DMS153 (cell line): ENCODE results near the gene AADACL3.
"Not testable (repeated sequence)": the region's sequence is repeated elsewhere in the genome, so short reads cannot be mapped to it uniquely, and the experiment has no call there.

ENCODE experiments used
- DNase-seq: peaks from one replicate; lab custom pipeline; 2025; lab: John Stamatoyannopoulos, UW

The AADACL3 gene, protein sequence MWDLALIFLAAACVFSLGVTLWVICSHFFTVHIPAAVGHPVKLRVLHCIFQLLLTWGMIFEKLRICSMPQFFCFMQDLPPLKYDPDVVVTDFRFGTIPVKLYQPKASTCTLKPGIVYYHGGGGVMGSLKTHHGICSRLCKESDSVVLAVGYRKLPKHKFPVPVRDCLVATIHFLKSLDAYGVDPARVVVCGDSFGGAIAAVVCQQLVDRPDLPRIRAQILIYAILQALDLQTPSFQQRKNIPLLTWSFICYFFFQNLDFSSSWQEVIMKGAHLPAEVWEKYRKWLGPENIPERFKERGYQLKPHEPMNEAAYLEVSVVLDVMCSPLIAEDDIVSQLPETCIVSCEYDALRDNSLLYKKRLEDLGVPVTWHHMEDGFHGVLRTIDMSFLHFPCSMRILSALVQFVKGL

GRCh38 chr1:12715896-12716437 is at the start of gene AADACL3:
Gene AADACL3 (plus strand): TSS chr1:12716110. CDS start chr1:12716177, 67 bp downstream.
- DNase-seq: no peak

DNA sequence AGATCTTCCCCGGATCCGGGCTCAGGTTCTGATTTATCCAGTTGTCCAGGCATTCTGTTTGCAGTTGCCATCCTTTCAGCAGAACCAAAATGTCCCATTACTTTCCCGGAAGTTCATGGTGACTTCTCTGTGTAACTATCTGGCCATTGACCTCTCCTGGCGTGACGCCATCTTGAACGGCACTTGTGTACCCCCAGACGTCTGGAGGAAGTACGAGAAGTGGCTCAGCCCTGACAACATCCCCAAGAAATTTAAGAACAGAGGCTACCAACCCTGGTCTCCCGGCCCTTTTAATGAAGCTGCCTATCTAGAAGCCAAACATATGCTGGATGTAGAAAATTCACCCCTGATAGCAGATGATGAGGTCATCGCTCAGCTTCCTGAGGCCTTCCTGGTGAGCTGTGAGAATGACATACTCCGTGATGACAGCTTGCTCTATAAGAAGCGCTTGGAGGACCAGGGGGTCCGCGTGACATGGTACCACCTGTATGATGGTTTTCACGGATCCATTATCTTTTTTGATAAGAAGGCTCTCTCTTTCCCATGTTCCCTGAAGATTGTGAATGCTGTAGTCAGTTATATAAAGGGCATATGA is 49.7 kb upstream of the AADACL3 start:
- no peak for DNase-seq

- no peak for DNase-seq
Measured at GRCh38 chr1:12669529-12670068, 46.3 kb upstream of the AADACL3 start.

- no peak for DNase-seq
Measured at GRCh38 chr1:12674358-12674757, 41.6 kb upstream of the AADACL3 start.

- DNase-seq: not testable (repeated sequence)
Measured at GRCh38 chr1:12676122-12676521, 39.8 kb upstream of the AADACL3 start.

GRCh38 chr1:12677565-12677964 is 38.3 kb upstream of the AADACL3 start:
- DNase-seq: no peak

DNA sequence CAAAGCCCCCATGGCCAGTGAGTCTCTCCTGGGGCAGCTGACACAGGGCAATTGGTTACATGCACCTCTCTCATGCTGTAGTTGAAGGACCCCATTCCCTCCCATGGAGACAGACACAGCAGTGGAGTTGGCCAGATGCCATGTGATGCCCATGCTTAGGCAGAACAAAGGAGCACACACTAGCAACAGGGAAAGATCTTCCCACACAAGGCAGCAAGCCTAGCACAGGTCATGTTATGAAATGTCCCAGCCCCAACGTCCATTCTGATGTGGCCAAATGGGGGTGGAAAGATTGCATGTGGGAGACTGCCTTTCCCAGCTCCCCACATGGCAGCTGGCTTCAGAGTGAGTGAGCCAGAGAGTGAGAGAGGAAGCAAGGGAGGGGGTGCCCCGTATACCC is 37.6 kb upstream of the AADACL3 start:
- DNase-seq: no peak

GRCh38 chr1:12678820-12679219 is 37.1 kb upstream of the AADACL3 start:
- DNase-seq: no peak

DNA sequence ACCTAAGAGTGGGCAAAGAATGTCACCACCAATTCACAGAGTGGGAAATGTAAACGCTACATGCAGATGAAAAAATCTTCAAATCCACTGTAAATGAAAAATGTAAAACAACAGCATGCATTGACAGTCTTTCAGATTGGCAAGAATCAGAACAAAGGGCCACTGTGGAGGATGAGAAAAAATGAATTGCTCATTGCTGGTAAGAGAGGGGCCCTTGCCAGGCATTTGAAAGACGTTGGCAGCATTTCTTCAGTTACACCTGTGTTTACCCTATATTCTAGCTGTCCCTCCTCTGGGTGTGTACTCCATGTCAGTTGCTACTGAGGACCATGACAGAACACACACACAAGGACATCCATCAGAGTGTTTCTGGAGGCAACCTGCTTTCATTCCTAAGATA is 25.8 kb upstream of the AADACL3 start:
- no peak for DNase-seq

GRCh38 chr1:12692967-12693782 is 22.7 kb upstream of the AADACL3 start:
- DNase-seq: no peak

DNA sequence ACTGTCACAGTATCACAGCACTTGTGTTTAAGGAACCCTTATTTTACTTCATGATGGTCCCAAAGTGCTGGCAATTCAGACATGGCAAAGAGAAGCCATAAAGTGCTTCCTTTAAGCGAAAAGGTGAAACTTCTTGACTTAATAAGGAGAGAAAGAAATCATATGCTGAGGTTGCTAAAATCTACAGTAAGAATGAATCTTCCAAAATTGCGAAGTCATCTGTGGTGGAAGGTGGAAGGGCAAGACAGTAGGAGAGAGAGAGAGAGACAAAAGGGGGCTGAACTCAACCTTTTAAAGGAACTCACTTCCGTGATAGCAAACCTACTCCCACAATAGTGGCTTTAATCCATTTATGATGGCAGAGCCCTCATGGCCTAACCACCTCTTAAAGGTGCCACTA is 19.3 kb upstream of the AADACL3 start:
- no peak for DNase-seq

DNA sequence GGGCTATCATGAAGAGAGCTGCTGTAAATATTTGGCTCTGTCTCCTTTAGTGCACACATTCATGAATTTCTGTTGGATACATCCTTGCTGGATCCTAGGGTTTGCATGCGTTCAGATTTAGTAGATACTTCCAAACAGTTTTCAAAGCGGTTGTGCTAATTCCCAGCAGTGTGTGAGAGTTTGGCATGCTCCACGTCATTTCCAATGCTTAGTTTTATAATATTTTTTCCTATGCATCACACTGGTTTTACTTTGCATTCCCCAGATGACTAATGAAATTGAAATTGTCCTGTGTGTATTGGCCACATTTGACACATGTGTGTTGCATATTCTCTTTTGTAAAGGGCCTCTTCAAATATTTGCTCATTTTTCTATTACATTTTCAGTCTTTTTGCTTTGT is 18.5 kb upstream of the AADACL3 start:
- DNase-seq: no peak

- DNase-seq: no peak
Measured at GRCh38 chr1:12703821-12704451, 12.0 kb upstream of the AADACL3 start.

- DNase-seq: no peak
Measured at GRCh38 chr1:12706061-12706460, 9.8 kb upstream of the AADACL3 start.

DNA sequence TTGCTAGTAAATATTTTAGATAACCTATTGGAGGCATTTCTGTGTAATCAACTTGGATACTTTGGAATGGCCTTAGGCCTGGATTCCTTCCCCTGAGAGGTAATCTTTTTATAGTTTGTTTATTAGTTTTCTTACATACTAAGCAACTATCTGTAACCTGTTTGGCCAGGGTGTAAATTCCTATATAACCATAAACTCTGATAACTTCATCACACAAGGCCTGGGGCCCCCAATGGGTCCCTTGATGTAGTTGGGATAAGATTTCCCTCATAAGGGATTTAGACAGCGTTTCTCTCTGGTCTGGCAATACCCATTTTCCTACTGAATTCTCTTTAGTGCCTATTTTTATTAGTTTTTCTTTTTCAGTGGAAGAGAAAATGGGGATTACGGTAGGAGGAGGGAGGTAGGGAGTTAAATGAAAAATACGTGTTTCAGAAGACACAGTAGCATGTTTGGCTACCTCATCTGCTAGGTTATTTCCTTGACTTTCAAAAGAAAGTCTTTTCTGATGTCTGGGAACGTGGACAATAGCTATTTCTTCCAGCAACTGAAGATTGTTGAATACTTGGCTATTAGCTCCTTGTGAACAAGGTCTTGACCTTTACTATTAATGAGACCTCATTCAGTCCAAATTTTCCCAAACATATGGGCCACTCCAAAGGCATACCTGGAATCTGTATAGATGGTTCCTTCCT is 7.4 kb upstream of the AADACL3 start:
- no peak for DNase-seq

DNA sequence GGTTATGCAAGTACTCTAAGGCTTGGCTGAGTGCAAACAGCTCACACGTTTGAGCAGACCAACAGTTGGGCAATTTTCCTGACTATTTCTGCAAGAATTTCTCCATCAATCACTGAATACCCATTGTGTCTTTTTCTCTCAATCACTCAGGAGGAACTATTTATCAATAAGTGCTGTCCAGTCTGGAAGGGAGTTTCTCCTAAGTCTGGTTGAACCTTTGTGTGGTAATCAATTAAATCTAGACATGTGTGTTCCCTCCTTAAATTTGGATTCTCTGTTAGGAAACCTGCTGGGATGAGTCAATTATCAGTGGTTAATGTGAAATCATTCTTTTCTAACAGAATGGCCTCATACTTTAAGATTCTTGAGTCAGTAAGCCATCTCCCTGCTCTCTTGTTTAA is 6.8 kb upstream of the AADACL3 start:
- DNase-seq: no peak

DNA sequence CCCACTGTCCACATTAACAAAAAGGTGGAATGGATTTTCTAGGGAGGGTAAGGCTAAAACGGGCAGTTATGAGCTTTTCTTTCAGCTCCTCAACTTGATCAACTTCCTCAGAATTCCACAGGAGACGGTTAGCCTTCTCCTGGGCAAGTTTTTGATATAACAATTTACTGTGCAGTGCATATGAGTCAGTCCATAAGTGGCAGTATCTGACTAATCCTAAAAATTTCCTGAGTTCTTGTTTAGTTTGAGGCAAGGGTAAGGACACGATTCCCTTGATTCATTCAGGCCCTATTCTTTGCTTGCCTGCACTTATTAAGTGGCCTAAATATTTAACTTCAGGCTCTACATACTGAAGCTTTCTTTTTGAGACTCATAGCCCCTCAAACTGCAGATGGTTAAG is 6.2 kb upstream of the AADACL3 start:
- no peak for DNase-seq

GRCh38 chr1:12711536-12711935 is 4.4 kb upstream of the AADACL3 start:
- DNase-seq: no peak

DNA sequence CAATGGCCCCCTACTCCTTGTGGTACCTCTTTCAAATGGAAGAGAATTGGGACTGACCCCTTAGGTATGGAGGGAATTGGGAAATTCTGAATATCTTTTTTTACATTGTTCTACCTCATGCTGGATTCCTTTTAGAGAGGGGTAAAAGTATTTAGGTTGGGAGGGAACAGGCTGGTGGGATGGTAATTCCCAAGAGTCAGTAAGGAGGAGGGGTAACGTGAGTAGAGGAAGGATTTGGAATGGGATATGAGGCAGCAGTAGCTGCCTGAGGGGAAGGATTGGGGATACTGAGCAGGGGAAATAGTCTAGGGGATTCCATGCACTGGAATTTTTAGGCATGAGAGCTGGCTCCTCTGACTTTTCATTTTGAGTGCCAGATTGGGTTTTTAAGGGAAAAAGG is 3.8 kb upstream of the AADACL3 start:
- DNase-seq: no peak

- no peak for DNase-seq
Measured at GRCh38 chr1:12712929-12713328, 3.0 kb upstream of the AADACL3 start.

DNA sequence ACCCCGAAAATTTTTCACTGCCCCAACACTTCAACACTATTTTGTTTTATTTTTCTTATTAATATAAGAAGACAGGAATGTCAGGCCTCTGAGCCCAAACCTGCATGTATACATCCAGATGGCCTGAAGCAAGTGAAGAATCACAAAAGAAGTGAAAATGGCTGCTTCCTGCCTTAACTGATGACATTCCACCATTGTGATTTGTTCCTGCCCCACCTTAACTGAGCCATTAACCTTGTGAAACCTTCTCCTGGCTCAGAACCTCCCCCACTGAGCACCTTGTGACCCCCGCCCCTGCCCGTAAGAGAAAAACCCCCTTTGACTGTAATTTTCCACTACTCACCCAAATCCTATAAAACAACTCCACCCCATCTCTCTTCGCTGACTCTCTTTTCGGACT is 2.3 kb upstream of the AADACL3 start:
- DNase-seq: not testable (repeated sequence)
